Retinal pigment epithelial cell (primary cell): ENCODE measurements around the gene TRIM9.

ENCODE experiments used
- DNase-seq: peaks from one replicate; pipeline ENCODE4 v3.0.0-alpha.2; 2010; ENCODE audit warnings: low read depth
- H3K4me3 ChIP-seq: 2 replicates; pipeline ENCODE4 v1.5.1; 2011; ENCODE audit warnings: mild to moderate bottlenecking, low read length, control low read depth, moderate library complexity
- CTCF ChIP-seq: conservative IDR thresholded peaks from 2 replicates; pipeline ENCODE4 v1.5.1; 2011; ENCODE audit warnings: low read depth, low read length, control low read depth, inconsistent platforms

Gene TRIM9

GRCh38 chr14:50984036-50984710, 110.7 kb downstream of the TRIM9 start:
- H3K4me3 ChIP-seq = no peak overlapping the region
- DNase-seq = no peak
- TF ChIP-seq CTCF = no peak

GRCh38 chr14:50979941-50980850, 114.7 kb downstream of the TRIM9 start:
- TF ChIP-seq CTCF = no peak
- H3K4me3 ChIP-seq = no peak overlapping the region
- DNase-seq = no peak

- no peak for TF ChIP-seq CTCF
- DNase-seq = no peak
- H3K4me3 ChIP-seq = no peak overlapping the region
These were observed 116.0 kb downstream of the TRIM9 start for GRCh38 chr14:50978888-50979287.

- H3K4me3 ChIP-seq = no peak overlapping the region
- TF ChIP-seq CTCF = no peak
- no peak for DNase-seq
These were observed 116.4 kb downstream of the TRIM9 start for GRCh38 chr14:50978529-50978871.

- TF ChIP-seq CTCF = no peak
- H3K4me3 ChIP-seq = no peak overlapping the region
- DNase-seq = no peak
These were observed 116.9 kb downstream of the TRIM9 start for GRCh38 chr14:50977863-50978528.

- DNase-seq = no peak
- H3K4me3 ChIP-seq = no peak overlapping the region
- TF ChIP-seq CTCF = no peak
These were observed 120.8 kb downstream of the TRIM9 start for GRCh38 chr14:50974118-50974517.

GRCh38 chr14:50972734-50973133, 122.2 kb downstream of the TRIM9 start:
- no peak overlapping the region for H3K4me3 ChIP-seq
- no peak for TF ChIP-seq CTCF

More at GRCh38 chr14:50972734-50973133, 122.2 kb downstream of the TRIM9 start:
- no peak for DNase-seq
